Sigmoid colon (tissue), 7 donors: ENCODE results near the gene RETN. TPM values are rescaled to one million over a fixed set of nuclear protein-coding genes. Genes with fewer than 3 reads are reported as not detected.

Source experiments
- DNase-seq: peaks from one replicate; pipeline ENCODE4 v3.0.0-alpha.2; 2019
- H3K27ac ChIP-seq, 4 donors: fragments of 200-600 bp; sonication (generic); one replicate each; pipeline ENCODE4 v1.5.1; 2016 to 2019; ENCODE audit warnings: mild to moderate bottlenecking in 1 of 4
- H3K27me3 ChIP-seq, 3 donors: fragments of 200-600 bp; sonication (generic); one replicate each; pipeline ENCODE4 v1.5.1; 2019; ENCODE audit warnings: mild to moderate bottlenecking in 1 of 3
- H3K36me3 ChIP-seq, 4 donors: fragments of 200-600 bp; sonication (generic); one replicate each; pipeline ENCODE4 v1.5.1; 2016 to 2019
- H3K4me1 ChIP-seq, 4 donors: fragments of 200-600 bp; sonication (generic); one replicate each; pipeline ENCODE4 v1.5.1; 2017 to 2019
- H3K4me3 ChIP-seq, 4 donors: fragments of 200-600 bp; sonication (generic); one replicate each; pipeline ENCODE4 v1.5.1; 2017 to 2019; ENCODE audit warnings: mild to moderate bottlenecking in 2 of 4, moderate library complexity in 1 of 4
- H3K9me3 ChIP-seq, 4 donors: fragments of 200-600 bp in 3 of 4; sonication (generic) in 3 of 4; one replicate each; pipeline versions ENCODE4 v1.5.1 to v1.6.1; 2013 to 2019
- EP300 ChIP-seq, 4 donors: sonication (generic); formaldehyde crosslinking; IDR thresholded peaks; one replicate each; pipeline ENCODE4 v1.6.1; 2017; ENCODE audit warnings: antibody characterized with exemption in 4 of 4
- POLR2A ChIP-seq, 2 donors: fragments of 450-650 bp; IDR thresholded peaks; one replicate each; pipeline ENCODE4 v1.6.1; 2016; ENCODE audit warnings: antibody characterized with exemption in 2 of 2, mild to moderate bottlenecking in 2 of 2, moderate library complexity in 2 of 2
- POLR2AphosphoS5 ChIP-seq, 4 donors: sonication (generic); formaldehyde crosslinking; IDR thresholded peaks; one replicate each; pipeline ENCODE4 v1.6.1; 2017; ENCODE audit warnings: antibody characterized with exemption in 4 of 4
- WGBS, 2 donors: extraction: QIAGEN DNeasy Blood & Tissue Kit; methylation state at CpG; one replicate each; pipeline ENCODE4 v1.1.7; 2013; 5-methylcytosine and 5-hydroxymethylcytosine counted together
- intact Hi-C: fragments of 100-400 bp; cut with DNase I; formaldehyde crosslinking; loops from one replicate; pipeline ENCODE4 v1.15.1; 2023
- polyA plus RNA-seq, 3 donors: library from polyadenylated mRNA; stranded (reverse); fragments of 200-250 nt; gene quantifications; one replicate each; pipeline ENCODE4 v1.2.3, GENCODE V29; 2013
- total RNA-seq, 4 donors: library from RNA; depleted of rRNA; stranded (reverse); fragments of >200 nt; gene quantifications; one replicate each; pipeline ENCODE4 v1.1.0, GENCODE V29; 2016
- TF ChIP-seq, protein P1 (sequence below), 4 experiments: fragments of 450-650 bp in 3 of 4; fragments of 200-600 bp in 1 of 4; IDR thresholded peaks; one replicate each; pipeline ENCODE4 v1.5.1; 2016 to 2019; ENCODE audit warnings: antibody characterized with exemption in 4 of 4, mild to moderate bottlenecking in 3 of 4, moderate library complexity in 2 of 4
- donor health status: healthy with polysubstance abuse.
- donor health status: Bipolar disorder and iron deficiency.
- donor health status: healthy.

The RETN gene
- total and polyA plus RNA-seq, 7 donors, result 3.6 to 38.1 (median 8.6) TPM; not detected in 4

DNA sequence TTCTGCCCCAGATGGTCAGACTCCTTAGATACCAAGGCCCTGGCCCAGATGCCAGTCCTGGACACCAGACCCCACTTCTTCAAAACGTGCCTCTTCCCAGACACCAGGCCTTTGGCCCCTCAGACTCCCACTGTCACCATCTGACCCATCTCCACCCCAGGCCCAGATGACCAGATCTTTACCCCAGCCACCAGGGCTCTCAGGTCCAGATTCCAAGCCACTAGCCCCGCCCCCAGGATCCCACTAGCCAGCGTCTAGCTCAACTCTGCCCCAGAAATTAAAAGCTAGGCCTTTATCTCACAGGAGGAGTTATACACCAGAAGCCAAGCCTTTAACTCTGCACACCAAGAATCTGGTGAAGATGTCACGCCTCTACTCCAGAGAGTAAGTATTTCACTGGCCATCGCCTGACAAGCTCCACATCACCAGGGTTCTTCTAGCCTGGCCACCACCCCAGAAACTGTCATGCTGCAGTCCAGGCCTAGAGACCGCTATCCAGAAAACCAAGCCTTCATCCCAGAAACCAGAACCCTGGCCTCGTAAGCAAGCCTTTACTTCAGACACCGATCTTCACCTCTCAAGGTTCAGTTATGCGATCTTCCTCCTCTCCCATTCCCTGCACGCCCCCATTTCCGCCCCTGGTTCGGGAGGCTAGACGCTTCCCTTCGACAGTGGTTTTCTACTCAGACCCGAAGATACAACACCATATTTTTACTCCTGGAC lies 40.1 kb upstream of the RETN start:
- Histone ChIP-seq H3K9me3 (no peaks in the 10 kb centered on the region), H3K27me3 (no peaks in the 10 kb centered on the region), H3K4me3 (peak overlapping the region; percentile 78 to 98 (median 97)), H3K36me3 (peaks cover 0 to 40% (median 12%) of the 10 kb centered on the region in 4 donors), H3K4me1 (peaks cover 0 to 38% (median 33%) of the 10 kb centered on the region in 4 donors), H3K27ac (peak overlapping the region; percentile 81 to 91 (median 88))
- TF ChIP-seq EP300 (IDR thresholded peaks at IDR 0.05), result no peak
- no peak for TF ChIP-seq POLR2A (IDR thresholded peaks at IDR 0.05)
- TF ChIP-seq, protein P1, sequence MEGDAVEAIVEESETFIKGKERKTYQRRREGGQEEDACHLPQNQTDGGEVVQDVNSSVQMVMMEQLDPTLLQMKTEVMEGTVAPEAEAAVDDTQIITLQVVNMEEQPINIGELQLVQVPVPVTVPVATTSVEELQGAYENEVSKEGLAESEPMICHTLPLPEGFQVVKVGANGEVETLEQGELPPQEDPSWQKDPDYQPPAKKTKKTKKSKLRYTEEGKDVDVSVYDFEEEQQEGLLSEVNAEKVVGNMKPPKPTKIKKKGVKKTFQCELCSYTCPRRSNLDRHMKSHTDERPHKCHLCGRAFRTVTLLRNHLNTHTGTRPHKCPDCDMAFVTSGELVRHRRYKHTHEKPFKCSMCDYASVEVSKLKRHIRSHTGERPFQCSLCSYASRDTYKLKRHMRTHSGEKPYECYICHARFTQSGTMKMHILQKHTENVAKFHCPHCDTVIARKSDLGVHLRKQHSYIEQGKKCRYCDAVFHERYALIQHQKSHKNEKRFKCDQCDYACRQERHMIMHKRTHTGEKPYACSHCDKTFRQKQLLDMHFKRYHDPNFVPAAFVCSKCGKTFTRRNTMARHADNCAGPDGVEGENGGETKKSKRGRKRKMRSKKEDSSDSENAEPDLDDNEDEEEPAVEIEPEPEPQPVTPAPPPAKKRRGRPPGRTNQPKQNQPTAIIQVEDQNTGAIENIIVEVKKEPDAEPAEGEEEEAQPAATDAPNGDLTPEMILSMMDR (IDR thresholded peaks at IDR 0.05), result no peak
- no peak for TF ChIP-seq POLR2AphosphoS5 (IDR thresholded peaks at IDR 0.05)
- WGBS, 2 donors, result 2 to 6% methylated on average over 15 of the region's 15 CpGs
- no peak for DNase-seq
- intact Hi-C loops, result loop anchor here (2.0 to 10.0 kb wide), 2 partner anchors 52 to 234 kb away; partner anchors contain the start of gene TRAPPC5

DNA sequence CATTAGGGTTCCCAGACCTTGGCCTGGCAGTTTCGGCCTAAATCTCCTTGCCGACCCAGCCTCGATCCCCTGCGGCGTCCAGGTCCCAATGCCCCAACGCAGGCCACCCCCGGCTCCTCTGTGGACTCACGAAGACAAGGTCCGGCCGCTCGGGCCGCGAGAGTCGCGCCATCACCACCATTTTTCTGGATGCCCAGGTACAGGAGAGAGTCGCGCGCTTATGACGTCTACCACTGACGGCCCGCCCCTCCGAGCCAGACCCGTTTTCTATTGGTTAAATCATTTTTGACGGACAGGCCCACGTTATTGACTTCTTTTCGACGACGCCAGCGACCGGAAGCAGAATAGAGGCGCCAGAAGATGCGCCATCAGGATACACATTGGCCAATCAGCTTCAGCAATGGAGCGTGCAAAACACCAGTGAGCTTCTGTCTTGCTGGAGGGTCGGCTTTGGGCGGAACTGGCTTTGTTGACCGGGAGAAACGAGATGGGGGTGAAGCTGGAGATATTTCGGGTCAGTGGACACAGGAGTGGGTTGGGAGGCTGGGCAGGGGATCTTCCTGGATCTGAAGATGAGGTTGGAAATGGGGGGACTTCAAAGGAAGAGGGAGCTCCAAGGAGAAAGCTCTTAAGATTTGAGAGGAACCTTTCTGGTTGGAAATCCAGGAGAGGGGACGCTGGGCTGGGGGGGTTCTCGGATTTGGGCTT lies 39.3 kb upstream of the RETN start, which contains the start of the genes PET100 and XAB2:
PET100 (plus strand) TSS at position 447 of the 708 bp plus-strand sequence; CDS start at position 488, 41 bp downstream.
XAB2 (minus strand) TSS at position 199 of the 708 bp plus-strand sequence; CDS start at position 181, 18 bp downstream.
- Histone ChIP-seq H3K27ac (peak within 1 kb of the TSS; percentile 81 to 91 (median 88)), H3K4me1 (peaks cover 0 to 38% (median 33%) of the 10 kb centered on the region in 4 donors), H3K36me3 (peaks cover 0 to 32% (median 6%) of the 10 kb centered on the region in 4 donors), H3K4me3 (peak within 1 kb of the TSS; percentile 78 to 98 (median 97)), H3K27me3 (no peaks in the 10 kb centered on the region), H3K9me3 (no peaks in the 10 kb centered on the region)
- peak; percentile 54 to 77 (median 74) for TF ChIP-seq POLR2AphosphoS5 (IDR thresholded peaks at IDR 0.05)
- TF ChIP-seq, protein P1 (IDR thresholded peaks at IDR 0.05), result no peak
- 0% methylated on average over 40 of the region's 40 CpGs for WGBS, 2 donors
- DNase-seq, result peak; percentile 99
- intact Hi-C loops, result loop anchor here (2.0 to 10.0 kb wide), 2 partner anchors 51 to 235 kb away; partner anchors contain the start of gene TRAPPC5

DNA sequence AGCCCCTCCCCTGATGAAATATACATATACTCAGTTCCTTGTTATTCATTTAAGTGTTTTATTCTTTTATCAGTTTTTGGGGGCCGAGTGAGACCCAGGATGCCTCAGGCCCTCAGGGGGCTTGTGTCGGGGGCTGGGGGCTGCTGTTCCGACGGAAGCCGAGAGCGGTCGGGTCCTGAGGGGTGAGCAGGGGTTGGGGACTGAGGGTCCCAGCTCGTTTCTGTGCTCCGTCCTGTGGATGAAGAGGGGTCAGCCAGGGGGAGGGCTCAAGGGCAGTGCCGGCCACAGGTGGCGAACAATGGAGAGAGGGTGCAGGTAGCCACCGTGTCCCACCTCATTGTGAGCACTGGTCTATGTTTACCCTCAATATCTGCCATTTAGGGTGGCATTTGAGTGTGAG lies 37.3 kb upstream of the RETN start:
- WGBS, 2 donors, result 91 to 93% methylated on average over 12 of the region's 12 CpGs
- no peak for TF ChIP-seq POLR2A (IDR thresholded peaks at IDR 0.05)
- TF ChIP-seq POLR2AphosphoS5 (IDR thresholded peaks at IDR 0.05), result no peak
- no peak for TF ChIP-seq EP300 (IDR thresholded peaks at IDR 0.05)
- TF ChIP-seq, protein P1 (IDR thresholded peaks at IDR 0.05), result no peak
- H3K9me3 ChIP-seq, result no peaks in the 10 kb centered on the region
- H3K27me3 ChIP-seq, result peaks cover 0 to 11% (median 9%) of the 10 kb centered on the region in 3 donors
- no peak for DNase-seq
- H3K4me1 ChIP-seq, result peaks cover 0 to 38% (median 33%) of the 10 kb centered on the region in 4 donors
- H3K4me3 ChIP-seq, result no peak overlapping the region
- H3K27ac ChIP-seq, result no peak overlapping the region
- peaks cover 0 to 14% (median 0%) of the 10 kb centered on the region in 4 donors for H3K36me3 ChIP-seq
- intact Hi-C loops, result no loop called here

DNA sequence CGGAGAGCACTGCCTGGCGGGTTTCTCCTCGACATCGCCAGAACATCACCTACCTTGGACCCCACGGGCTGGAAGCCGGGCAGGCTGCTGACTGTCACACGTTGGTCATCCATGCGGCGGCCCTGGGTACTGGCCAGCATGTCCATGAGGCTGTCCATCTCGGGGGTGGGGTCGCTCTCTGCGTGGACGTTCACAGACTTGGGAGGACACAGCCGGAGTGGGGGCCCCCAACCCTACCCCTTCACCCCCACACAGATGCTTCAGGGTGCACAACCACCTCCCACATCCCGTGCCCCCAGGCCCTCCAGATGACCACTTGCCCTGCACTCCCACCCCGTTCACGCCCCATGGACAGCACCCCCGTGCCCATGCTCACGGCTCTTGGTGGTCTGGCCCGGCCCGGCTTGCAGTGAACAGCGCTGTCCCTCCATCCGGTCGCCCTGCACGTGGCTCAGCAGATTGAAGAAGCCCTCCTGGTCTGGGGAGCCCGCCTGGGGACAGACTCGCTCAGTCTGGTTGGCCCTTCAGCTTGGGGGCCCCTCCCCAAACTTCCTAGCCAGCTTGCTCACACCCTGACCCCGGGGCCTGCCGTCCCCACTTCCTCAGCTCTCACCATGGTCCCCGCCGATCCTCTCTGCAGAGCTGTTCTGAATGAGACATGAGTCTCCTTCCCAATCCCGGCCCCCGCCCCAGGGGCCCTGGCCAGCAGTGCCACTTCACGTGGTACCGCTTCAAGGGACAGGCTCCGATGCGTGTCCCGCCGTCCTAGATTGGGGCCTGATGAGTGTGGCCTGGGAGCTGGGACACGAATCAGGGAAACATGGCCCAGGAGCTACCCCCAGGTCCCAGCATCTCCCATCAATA lies 36.3 kb upstream of the RETN start:
- intact Hi-C loops, result no loop called here
- peaks cover 0 to 20% (median 19%) of the 10 kb centered on the region in 3 donors for H3K27me3 ChIP-seq
- H3K36me3 ChIP-seq, result peaks cover 0 to 10% (median 0%) of the 10 kb centered on the region in 4 donors
- 93 to 94% methylated on average over 40 of the region's 40 CpGs for WGBS, 2 donors
- H3K9me3 ChIP-seq, result no peaks in the 10 kb centered on the region
- no peak for DNase-seq
- TF ChIP-seq, protein P1 (IDR thresholded peaks at IDR 0.05), result no peak
- TF ChIP-seq EP300 (IDR thresholded peaks at IDR 0.05) (no peak), POLR2A (IDR thresholded peaks at IDR 0.05) (no peak), POLR2AphosphoS5 (IDR thresholded peaks at IDR 0.05) (no peak)
- H3K4me3 ChIP-seq, result no peak overlapping the region
- H3K4me1 ChIP-seq, result peaks cover 0 to 36% (median 28%) of the 10 kb centered on the region in 4 donors
- H3K27ac ChIP-seq, result no peak overlapping the region
